Inflammatory macrophage (primary cell): ENCODE results near the gene GOLGA8Q.
A peak's percentile ranks its signal among the peaks of the same experiment; 100 is the strongest.
"Not testable (repeated sequence)": the region's sequence is repeated elsewhere in the genome, so short reads cannot be mapped to it uniquely, and the experiment has no call there.

Experiments used
- DNase-seq, 2 donors: peaks; one replicate each; pipeline ENCODE4 v3.0.0-alpha.2; 2020 to 2022
- total RNA-seq, 18 experiments: gene quantifications; one replicate each; lab custom pipeline; 2026; ENCODE audit warnings: mixed read lengths in 6 of 18, inconsistent platforms in 2 of 18; lab: John Stamatoyannopoulos, UW

GOLGA8Q gene
- total RNA-seq: 0 to 0.22 (median 0.06) reads per million in 18 experiments

- DNase-seq: not testable (repeated sequence)
These were observed at the start of gene GOLGA8Q for GRCh38 chr15:30551750-30552149. GOLGA8Q (plus strand) TSS chr15:30552050; CDS start chr15:30552078, 28 bp downstream.

- DNase-seq: not testable (repeated sequence)
These were observed 48.7 kb upstream of the GOLGA8Q start for GRCh38 chr15:30502904-30503781.

GRCh38 chr15:30504162-30504843 lies 47.5 kb upstream of the GOLGA8Q start:
- DNase-seq: not testable (repeated sequence)

GRCh38 chr15:30514545-30514944 lies 37.3 kb upstream of the GOLGA8Q start:
- not testable (repeated sequence) for DNase-seq

- DNase-seq: not testable (repeated sequence)
These were observed 28.2 kb upstream of the GOLGA8Q start for GRCh38 chr15:30523453-30524243.

- DNase-seq: not testable (repeated sequence)
These were observed 25.9 kb upstream of the GOLGA8Q start for GRCh38 chr15:30525912-30526311.

GRCh38 chr15:30529049-30529448 lies 22.8 kb upstream of the GOLGA8Q start:
- not testable (repeated sequence) for DNase-seq

GRCh38 chr15:30566949-30567348 lies 15.1 kb downstream of the GOLGA8Q start:
- DNase-seq: peak; percentile 0 to 1

- DNase-seq: not testable (repeated sequence)
These were observed 21.2 kb downstream of the GOLGA8Q start for GRCh38 chr15:30573012-30573491.

GRCh38 chr15:30579394-30579970 lies 27.6 kb downstream of the GOLGA8Q start:
- not testable (repeated sequence) for DNase-seq

GRCh38 chr15:30580716-30581115 lies 28.9 kb downstream of the GOLGA8Q start:
- DNase-seq: not testable (repeated sequence)

GRCh38 chr15:30598953-30599352 lies 47.1 kb downstream of the GOLGA8Q start:
- not testable (repeated sequence) for DNase-seq

- not testable (repeated sequence) for DNase-seq
These were observed 51.9 kb downstream of the GOLGA8Q start, which contains the start of gene GOLGA8H for GRCh38 chr15:30603796-30604195. GOLGA8H (plus strand) TSS chr15:30604028; CDS start chr15:30604126, 98 bp downstream.
